Measurements from ENCODE around the gene C2CD2. TPM values are rescaled to one million over a fixed set of nuclear protein-coding genes. Genes with fewer than 3 reads are reported as not detected.

The C2CD2 gene
- total RNA-seq, 2 experiments from 2014 or later: 8.2 to 8.8 TPM

DNA sequence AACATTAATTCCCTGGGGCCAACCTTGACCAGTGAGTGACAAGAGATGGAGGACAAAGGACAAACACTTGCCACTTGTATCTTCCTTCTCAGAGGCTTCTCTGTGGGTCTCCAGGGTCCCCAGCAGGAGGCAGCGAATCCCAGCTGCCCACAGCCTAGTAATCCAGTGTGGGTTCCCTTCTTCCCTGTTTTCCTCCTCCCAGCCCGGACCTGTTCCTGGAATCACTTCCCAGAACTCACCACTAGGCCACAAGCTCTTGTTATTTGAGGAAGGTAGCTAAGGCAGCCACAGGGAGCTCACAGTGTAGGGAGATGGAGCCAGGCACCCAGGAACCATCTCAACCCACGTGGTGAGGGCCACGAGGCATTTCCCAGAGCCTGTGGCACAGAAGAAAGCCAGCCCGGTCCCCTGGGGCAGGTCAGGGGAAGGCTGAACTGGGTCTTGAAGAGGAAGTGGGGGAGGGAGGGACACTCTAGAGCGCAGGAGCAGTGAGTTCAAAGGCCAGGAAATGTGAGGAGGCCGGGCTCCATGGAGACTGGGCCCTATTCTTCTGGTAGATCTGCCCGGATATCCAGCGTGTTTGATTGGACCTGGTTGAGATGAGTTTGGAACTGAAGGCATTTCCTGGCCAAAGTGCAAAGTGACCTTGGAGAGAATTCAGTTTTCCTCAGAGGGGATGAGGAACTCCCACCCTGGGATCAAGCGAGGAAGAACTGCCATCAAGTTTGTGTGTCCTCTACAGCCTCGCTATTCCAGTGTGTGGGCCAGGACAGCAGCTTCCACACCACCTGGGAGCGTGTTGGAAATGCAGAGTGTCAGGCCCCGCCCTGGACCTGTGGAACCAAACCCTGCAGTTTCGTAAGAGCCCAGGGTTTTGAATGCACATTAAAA lies 20.3 kb upstream of the C2CD2 start:
- Histone ChIP-seq H3K9me3 (ENCODE audit: control insufficient read depth in 1 of 2, insufficient read depth in 1 of 2, low read length in 2 of 2) (peaks cover 0 to 18% of the 10 kb centered on the region in 2 experiments), H3K4me3 (ENCODE audit: low read length) (no peak overlapping the region), H3K36me3 (ENCODE audit: insufficient read depth, low read length) (no peaks in the 10 kb centered on the region), H3K27me3 (ENCODE audit: control insufficient read depth in 1 of 2, insufficient read depth in 2 of 2, low read length in 2 of 2) (no peaks in the 10 kb centered on the region), H3K27ac (ENCODE audit: low read depth in 1 of 2, low read length in 2 of 2) (no peak overlapping the region), H3K4me1 (ENCODE audit: insufficient read depth, low read length) (peaks cover 15% of the 10 kb centered on the region)
- TF ChIP-seq, protein P1, sequence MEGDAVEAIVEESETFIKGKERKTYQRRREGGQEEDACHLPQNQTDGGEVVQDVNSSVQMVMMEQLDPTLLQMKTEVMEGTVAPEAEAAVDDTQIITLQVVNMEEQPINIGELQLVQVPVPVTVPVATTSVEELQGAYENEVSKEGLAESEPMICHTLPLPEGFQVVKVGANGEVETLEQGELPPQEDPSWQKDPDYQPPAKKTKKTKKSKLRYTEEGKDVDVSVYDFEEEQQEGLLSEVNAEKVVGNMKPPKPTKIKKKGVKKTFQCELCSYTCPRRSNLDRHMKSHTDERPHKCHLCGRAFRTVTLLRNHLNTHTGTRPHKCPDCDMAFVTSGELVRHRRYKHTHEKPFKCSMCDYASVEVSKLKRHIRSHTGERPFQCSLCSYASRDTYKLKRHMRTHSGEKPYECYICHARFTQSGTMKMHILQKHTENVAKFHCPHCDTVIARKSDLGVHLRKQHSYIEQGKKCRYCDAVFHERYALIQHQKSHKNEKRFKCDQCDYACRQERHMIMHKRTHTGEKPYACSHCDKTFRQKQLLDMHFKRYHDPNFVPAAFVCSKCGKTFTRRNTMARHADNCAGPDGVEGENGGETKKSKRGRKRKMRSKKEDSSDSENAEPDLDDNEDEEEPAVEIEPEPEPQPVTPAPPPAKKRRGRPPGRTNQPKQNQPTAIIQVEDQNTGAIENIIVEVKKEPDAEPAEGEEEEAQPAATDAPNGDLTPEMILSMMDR (IDR thresholded peaks at IDR 0.05): no peak
- H3K4me1 Mint-ChIP-seq (ENCODE audit: low read depth): peaks cover 22% of the 10 kb centered on the region
- CTCF ChIA-PET: interaction anchor here (0.6 kb wide), 1 partner anchor 96 kb away, joined by 3 read pairs; no protein-coding TSS in a partner anchor
- ATAC-seq (ENCODE audit: poor library complexity): peak; percentile 80
- H3K36me3 Mint-ChIP-seq (ENCODE audit: low read depth): no peaks in the 10 kb centered on the region
- no peak overlapping the region for H3K27ac Mint-ChIP-seq
- no peaks in the 10 kb centered on the region for H3K27me3 Mint-ChIP-seq
- intact Hi-C loops (cut with DNase I, micrococcal nuclease): no loop called here
- POLR2A ChIA-PET: interaction anchor here (0.6 kb wide), 1 partner anchor 13 kb away, joined by 3 read pairs; no protein-coding TSS in a partner anchor
- H3K9me3 Mint-ChIP-seq: no peaks in the 10 kb centered on the region
- H3K4me3 Mint-ChIP-seq: peak overlapping the region; percentile 67
- peak in 5 of 14 experiments; percentile 15 to 53 (median 35) for DNase-seq

DNA sequence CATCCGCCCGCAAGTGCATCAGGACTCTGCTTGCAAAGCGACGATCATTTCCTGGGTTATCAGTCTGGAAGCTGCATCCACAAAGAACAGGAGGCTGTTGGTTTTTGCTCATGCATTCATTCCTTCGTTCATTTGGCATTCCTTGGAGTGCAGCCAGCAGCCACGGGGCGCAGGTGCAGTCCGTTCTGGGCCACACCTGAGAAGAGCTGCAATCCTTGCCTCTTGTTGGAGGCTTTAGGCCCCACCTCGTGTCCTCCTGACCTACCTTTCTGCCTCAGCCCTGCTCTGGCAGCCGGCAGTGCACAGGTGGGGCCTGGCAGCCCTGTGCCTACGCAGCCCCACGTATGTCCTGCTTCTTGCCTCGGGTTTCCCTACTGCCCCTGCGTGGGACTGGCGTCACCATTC lies 19.6 kb upstream of the C2CD2 start:
- Mint-ChIP-seq H3K9me3 (no peaks in the 10 kb centered on the region), H3K4me1 (ENCODE audit: low read depth) (peaks cover 22% of the 10 kb centered on the region), H3K4me3 (no peak overlapping the region), H3K36me3 (ENCODE audit: low read depth) (no peaks in the 10 kb centered on the region), H3K27ac (no peak overlapping the region), H3K27me3 (no peaks in the 10 kb centered on the region)
- no peak overlapping the region for H3K27ac ChIP-seq (ENCODE audit: low read depth in 1 of 2, low read length in 2 of 2)
- no peak for DNase-seq
- intact Hi-C loops (cut with DNase I, micrococcal nuclease): no loop called here
- CTCF ChIA-PET: no interaction called here
- no peaks in the 10 kb centered on the region for H3K36me3 ChIP-seq (ENCODE audit: insufficient read depth, low read length)
- H3K4me3 ChIP-seq (ENCODE audit: low read length): no peak overlapping the region
- H3K27me3 ChIP-seq (ENCODE audit: control insufficient read depth in 1 of 2, insufficient read depth in 2 of 2, low read length in 2 of 2): no peaks in the 10 kb centered on the region
- peaks cover 15% of the 10 kb centered on the region for H3K4me1 ChIP-seq (ENCODE audit: insufficient read depth, low read length)
- peaks cover 0 to 18% of the 10 kb centered on the region in 2 experiments for H3K9me3 ChIP-seq (ENCODE audit: control insufficient read depth in 1 of 2, insufficient read depth in 1 of 2, low read length in 2 of 2)
- no peak for ATAC-seq (ENCODE audit: poor library complexity)
- TF ChIP-seq, protein P1 (IDR thresholded peaks at IDR 0.05): no peak
- POLR2A ChIA-PET: interaction anchor here (0.6 kb wide), 1 partner anchor 13 kb away, joined by 3 read pairs; no protein-coding TSS in a partner anchor

DNA sequence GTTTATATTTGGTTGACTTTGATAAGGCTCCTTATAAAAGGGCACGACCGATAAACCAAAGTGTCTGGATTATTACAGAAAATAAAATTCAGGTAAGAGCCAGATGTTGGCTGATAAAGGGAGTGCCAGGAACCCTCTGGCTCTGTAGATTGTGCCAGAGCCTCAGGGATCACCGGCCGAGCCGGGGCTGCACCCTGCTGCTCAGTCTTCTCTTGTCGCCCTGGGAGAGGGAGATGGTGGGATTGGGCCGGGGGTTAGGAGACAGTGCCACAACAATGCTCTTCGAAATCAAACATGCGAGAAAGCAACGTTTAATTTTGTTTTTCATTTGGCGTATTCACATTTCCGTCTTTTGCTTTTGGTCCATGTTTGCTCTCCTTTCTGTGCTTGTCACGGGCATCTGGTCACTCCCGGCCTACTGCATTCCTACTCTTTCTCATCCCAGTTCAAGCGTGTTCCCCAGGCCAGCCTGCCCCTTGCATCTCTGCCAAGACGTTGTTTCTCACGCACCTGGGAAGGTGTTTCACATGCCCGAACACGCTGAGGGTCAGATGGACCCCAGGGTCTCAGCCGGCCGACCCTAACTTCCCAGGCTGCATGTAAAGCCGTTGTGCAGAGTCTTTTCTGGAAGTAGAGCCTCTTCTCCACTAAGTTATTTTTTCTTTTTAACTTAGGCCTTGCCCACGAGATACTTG lies 18.8 kb upstream of the C2CD2 start:
- TF ChIP-seq, protein P1 (IDR thresholded peaks at IDR 0.05): no peak
- ChIA-PET CTCF (no interaction called here), POLR2A (no interaction called here)
- intact Hi-C loops (cut with DNase I, micrococcal nuclease): no loop called here
- no peak overlapping the region for H3K27ac Mint-ChIP-seq
- Histone ChIP-seq H3K4me3 (ENCODE audit: low read length) (no peak overlapping the region), H3K36me3 (ENCODE audit: insufficient read depth, low read length) (no peaks in the 10 kb centered on the region), H3K9me3 (ENCODE audit: control insufficient read depth in 1 of 2, insufficient read depth in 1 of 2, low read length in 2 of 2) (peaks cover 0 to 18% of the 10 kb centered on the region in 2 experiments), H3K27ac (ENCODE audit: low read depth in 1 of 2, low read length in 2 of 2) (no peak overlapping the region), H3K4me1 (ENCODE audit: insufficient read depth, low read length) (peaks cover 15% of the 10 kb centered on the region), H3K27me3 (ENCODE audit: control insufficient read depth in 1 of 2, insufficient read depth in 2 of 2, low read length in 2 of 2) (no peaks in the 10 kb centered on the region)
- H3K27me3 Mint-ChIP-seq: no peaks in the 10 kb centered on the region
- H3K4me1 Mint-ChIP-seq (ENCODE audit: low read depth): peaks cover 22% of the 10 kb centered on the region
- DNase-seq (no peak), ATAC-seq (ENCODE audit: poor library complexity) (no peak)
- no peak overlapping the region for H3K4me3 Mint-ChIP-seq
- no peaks in the 10 kb centered on the region for H3K9me3 Mint-ChIP-seq
- no peaks in the 10 kb centered on the region for H3K36me3 Mint-ChIP-seq (ENCODE audit: low read depth)
